Stimulated activated CD8-positive, alpha-beta memory T cell treated with anti-CD3 and anti-CD28 coated beads, Interleukin-2, amount 100 ng/mL, for 1 hour (primary cell): ENCODE results near the gene CETP.
"Not testable (repeated sequence)": the region's sequence is repeated elsewhere in the genome, so short reads cannot be mapped to it uniquely, and the experiment has no call there.

Source experiments
- DNase-seq, 2 donors: peaks; one replicate each; pipeline ENCODE4 v3.0.0-alpha.2; 2020; ENCODE audit warnings: low read depth in 2 of 2

CETP gene

DNA sequence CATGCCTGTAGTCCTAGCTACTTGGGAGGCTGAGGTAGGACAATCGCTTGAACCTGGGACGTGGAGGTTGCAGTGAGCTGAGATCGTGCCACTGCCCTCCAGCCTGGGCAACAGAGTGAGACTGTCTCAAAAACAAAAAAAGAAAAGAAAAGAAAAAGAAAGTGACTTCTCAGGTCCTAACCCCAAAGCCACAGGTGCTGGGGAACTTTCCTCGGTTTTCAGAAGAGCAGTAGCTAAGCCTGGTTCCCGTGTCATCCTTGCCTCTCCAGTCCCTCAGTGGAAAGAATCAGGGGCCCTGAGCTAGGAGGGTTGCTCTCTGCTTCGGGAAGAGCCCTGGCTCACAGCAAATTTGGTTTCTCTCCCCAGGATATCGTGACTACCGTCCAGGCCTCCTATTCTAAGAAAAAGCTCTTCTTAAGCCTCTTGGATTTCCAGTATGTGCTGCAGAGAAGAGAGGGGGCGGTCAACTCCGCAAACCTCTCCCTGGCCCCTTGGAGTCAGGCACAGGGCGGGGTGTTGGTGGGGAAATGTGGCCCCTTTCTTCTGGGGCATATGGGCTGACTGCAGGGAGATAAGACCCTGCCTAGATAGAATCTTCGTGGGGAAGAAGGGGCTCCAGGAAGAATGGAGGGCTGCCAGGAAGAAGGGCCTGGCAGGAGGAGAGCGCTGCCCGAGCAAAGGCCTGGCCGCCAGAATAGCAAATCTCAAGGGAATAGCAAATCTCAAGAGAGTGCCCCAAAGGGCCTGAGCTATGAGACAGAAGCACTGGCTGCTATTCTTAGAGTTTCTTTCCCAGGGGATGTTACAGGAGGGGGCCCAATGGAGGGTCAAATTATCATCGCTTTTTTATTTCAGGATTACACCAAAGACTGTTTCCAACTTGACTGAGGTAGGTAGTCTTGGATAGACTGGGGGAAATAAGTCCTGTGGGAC, 19.3 kb downstream of the CETP start:
- DNase-seq = no peak

GRCh38 chr16:56981729-56982271, 20.1 kb downstream of the CETP start:
- no peak for DNase-seq

- no peak for DNase-seq
These were observed 20.9 kb downstream of the CETP start for GRCh38 chr16:56982695-56983094.

GRCh38 chr16:56983211-56983751, 21.5 kb downstream of the CETP start:
- no peak for DNase-seq

GRCh38 chr16:56984639-56985038, 22.9 kb downstream of the CETP start:
- DNase-seq = no peak

DNA sequence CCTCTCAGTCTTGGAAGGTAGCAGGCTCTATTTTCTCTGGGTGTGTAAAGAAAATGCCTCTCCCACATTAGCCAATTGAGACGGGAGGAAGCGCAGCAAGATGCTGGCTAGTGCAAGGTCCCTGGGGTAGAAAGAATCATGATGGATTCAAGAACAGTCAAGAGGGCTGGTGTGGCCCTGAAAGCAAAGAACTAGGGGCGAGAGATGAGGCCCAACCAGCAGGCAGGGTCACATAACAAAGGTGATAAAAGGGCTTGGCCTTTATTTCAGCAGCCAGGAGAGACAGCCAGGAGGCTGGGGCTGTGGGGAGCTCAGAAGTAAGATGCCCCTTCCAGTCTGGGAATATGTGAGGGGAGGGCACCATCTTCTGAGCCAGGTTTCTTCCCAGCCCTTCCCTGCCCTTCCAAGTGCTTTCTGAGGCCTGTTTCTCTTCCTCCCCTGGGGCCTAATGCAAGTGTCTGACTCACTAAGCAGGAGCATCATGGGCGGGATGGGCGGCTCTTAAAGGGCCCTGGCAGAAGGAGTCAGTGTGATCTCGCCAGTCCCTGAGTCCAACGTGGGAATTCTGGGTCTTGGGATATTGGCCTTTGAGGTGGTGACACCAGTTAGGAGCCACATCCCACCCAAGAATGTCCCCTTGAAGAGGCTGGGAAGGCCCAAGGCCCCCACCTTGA, 23.7 kb downstream of the CETP start:
- DNase-seq = no peak

DNA sequence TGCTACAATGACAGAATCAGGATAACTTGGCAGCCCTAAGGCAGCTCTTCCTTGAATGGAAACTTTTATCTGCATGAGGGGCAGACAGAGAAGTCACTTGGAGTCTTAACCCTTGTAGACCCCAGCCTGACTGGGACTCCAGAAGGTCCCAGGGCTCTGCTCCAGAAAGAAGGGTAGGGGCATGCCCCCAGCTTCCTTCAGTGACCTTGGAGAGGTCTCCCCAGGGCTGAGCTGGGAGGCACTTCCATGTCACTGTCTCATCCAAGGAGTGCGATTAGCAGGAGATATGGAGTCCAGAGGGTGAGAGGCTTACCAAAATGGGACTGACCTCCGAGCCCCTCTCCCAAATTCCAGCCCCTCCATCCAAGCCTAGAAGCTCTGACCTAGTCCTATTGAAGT, 24.2 kb downstream of the CETP start:
- no peak for DNase-seq

DNA sequence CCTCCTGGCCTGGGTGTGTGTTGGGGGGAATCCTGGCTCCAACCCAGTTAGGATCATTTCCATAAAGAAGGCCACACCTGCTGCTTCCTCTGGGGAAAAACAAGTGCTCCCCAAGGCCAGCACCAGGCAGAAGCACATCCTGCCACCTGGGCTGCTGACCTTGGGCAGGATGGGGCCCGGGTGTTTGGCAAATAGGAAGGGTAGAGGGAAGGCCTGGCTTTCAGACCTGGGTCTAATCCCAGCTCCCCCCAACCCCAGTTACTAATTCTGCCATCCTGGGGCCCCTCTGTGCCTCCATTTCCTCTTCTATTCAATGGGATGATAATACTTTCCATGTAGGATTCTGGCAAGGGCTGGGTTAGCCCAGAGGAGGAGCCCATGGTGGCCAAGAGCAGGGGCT, 24.6 kb downstream of the CETP start:
- DNase-seq = no peak

DNA sequence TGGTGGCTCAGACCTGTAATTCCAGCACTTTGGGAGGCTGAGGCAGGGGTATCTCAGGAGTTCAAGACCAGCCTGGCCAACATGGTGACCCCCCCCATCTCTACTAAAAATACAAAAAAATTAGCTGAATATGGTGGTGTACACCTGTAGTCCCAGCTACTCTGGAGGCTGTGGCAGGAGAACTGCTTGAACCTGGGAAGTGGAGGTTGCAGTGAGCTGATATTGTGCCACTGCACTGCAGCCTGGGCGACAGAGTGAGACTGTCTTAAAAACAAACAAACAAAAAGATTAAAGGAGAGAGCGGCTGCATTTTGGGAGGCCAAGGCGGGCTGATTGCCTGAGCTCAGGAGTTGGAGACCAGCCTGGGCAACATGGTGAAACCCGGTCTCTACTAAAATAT, 25.2 kb downstream of the CETP start:
- DNase-seq = not testable (repeated sequence)

GRCh38 chr16:56987692-56988091, 25.9 kb downstream of the CETP start:
- no peak for DNase-seq

DNA sequence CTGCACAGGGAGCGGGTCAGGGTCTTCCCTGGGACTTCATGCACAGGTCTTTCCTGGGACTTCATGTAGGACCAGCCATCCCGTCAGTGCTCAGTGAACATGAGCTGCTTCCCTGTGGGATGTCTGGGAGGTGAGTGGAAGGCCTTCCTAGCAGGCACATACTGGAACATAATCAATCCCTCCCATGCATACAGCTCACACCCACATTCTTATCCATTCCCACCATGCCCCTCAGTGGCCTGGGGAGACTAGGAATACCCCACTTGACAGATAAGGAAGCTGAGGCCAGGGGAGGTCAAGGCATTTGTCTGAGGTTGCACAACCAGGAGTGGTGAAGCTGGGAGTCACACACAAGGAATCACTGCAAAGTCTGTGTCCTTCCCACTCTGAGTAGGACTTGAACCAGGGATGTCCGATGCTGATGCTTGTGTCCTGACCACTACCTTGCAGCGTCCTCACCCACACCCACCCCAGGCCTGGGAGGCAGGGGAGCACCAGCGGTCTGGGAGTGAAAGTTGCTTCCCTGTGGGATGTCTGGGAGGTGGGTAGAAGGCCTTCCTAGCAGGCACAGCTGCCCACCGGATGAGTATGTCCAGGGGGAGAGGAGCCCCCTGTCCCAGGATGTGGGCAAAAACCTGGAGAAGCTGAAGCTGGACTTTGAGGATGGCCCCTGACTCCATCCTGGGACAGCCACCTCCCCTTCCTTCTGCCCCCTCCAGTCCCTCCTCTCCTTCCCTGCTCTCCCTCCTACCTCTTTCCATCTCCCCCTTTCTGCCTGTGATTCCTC, 26.6 kb downstream of the CETP start:
- no peak for DNase-seq

GRCh38 chr16:56988948-56989945, 27.5 kb downstream of the CETP start, which contains the start of gene NLRC5:
NLRC5 (plus strand) TSS chr16:56989557; CDS start chr16:57020713, 31,156 bp downstream.
- DNase-seq = peak; percentile 78 to 84

DNA sequence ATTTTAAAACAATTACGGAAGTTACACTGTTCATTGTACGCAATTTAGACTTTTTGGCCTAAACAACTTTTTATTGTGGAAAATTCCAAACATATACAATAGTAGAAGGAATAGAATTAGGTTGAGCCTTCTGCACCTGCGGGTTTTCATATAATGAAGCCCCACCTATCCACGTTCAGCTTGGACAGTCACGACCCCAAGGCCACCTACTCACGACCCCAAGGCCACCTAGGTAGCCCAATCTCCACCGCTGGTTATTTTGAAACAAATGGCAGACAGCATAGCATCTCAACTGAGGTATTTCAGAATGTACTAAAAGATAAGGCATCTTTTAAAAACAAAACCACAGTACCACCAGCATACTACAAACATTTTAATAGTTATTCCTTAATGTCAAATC, 28.2 kb downstream of the CETP start:
- DNase-seq = no peak

DNA sequence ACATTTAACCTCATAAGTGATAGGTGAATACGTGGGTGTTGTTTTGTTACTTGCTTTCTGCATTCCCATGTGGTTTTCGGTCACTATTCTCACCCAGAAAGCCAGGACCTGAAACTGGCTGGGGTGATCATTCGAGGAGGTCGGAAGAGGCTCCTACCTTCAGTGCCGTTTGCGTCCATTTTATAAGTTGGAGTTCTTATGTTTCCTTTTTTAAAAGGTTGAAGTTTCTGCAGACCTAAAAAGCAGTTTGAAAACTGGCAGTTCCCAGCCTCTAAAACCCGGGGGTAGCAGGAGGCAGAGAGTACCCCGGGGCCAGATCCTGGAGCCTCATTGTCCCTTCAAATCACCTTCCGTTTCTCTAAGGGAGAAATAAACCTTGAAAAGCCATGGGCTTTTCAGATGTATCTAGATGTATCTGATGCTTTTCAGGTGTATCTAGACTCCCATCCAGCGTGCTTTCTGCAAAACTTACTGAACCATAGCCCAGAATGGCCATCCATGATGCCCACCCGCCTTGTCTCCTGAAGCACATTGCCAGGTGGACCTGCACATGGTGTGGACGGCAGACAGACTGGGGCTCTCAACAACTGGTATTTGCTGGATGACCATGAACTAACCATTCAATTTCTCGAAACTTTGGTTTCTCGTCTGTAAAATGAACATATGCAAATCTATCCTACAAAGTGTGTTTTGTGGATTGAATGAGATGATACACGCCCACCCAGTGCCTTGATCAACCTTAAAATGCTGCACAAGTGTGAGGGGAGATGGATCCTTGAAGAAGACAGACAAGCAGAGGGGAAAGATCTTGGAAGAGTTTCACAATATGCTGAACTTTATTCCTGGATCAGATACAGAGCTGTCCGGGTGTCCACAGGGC, 28.9 kb downstream of the CETP start:
- no peak for DNase-seq

DNA sequence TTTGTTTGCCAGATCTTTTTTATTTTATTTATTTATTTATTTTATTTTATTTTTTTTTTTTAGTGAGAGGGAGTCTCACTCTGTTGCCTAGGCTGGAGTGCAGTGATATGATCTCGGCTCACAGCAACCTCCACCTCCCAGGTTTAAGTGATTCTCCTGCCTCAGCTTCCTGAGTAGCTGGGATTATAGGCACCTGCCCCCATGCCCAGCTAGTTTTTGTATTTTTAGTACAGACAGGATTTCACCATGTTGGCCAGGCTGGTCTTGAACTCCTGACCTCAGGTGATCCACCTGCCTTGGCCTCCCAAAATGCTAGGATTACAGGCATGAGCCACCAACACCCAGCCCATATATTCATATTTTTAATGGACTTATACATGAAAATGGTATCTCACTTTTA, 30.7 kb downstream of the CETP start:
- DNase-seq = not testable (repeated sequence)

DNA sequence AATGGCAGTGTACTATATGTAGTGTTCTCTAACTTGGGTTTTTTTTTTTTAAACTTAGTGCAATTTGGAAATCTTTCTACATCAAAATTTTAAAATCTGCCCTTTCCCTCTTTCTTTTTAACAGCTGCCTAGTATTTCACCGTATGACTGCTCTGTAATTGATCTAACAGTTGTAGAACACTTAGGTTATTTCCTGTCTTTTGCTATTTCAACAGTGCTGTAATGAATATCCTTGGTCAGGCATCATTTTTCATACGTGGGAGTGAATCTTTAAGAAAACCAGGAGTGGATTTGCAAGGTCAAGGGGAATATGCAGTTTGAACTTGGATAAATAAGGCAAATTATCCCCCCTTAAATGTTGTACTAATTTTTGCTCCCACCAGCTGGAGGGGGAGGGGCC, 31.5 kb downstream of the CETP start:
- no peak for DNase-seq

GRCh38 chr16:56994311-56994710, 32.6 kb downstream of the CETP start:
- DNase-seq = no peak

DNA sequence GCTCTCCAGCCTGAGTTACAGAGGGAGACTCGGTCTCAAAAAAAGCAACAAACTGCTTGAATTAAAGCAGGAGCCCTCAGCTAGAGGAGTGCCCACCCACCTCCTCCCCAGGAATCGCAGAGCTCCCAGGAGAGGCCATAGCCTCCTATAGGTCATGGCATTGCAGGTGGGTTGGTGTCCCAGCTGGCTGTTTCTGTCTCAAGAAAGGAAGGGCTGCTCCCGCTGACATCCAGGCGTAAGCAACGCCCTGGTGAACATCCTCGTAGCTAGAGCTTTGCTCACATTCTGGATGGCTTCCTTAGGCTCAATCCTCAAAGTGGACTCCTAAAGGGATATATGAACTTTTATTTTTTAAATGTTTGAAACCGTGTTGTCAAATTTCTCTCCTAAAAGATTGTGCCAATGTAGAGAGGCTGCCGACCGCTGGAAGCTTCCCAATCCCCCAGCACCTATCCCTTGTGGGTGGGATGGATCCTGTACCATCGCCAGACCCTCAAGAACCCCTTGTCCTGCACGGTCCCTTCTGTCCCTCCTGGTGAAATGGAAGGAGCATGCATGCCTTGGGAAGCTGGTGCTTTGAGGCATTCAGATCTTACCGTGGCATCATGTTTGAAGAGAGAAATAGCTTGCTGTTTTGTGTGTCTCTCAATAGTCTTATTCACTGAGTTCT, 33.5 kb downstream of the CETP start:
- DNase-seq = no peak

GRCh38 chr16:56997264-56997663, 35.5 kb downstream of the CETP start:
- DNase-seq = no peak
